Measurements from ENCODE around the gene RYR2.

- no peak for TF ChIP-seq CTCF (IDR thresholded peaks at IDR 0.05)
- TF ChIP-seq EZH2 (IDR thresholded peaks at IDR 0.05; ENCODE audit: borderline replicate concordance, insufficient read depth, low read depth, low read length, poor library complexity, severe bottlenecking), result no peak
These were observed 622.4 kb downstream of the RYR2 start for GRCh38 chr1:237664348-237664747.
